HG02852 (cell line): ENCODE data around the gene LRRC14B.
"Not testable (repeated sequence)": the region's sequence is repeated elsewhere in the genome, so short reads cannot be mapped to it uniquely, and the experiment has no call there.

Experiments used
- ATAC-seq: cut with Tn5 transposase; IDR thresholded peaks from one replicate; pipeline ENCODE4 v1.9.1; 2021; ENCODE audit warnings: mild to moderate bottlenecking, moderate library complexity; ENCODE audit not compliant: unreplicated experiment

The LRRC14B gene

GRCh38 chr5:233426-233825 is 42.1 kb downstream of the LRRC14B start:
- not testable (repeated sequence) for ATAC-seq

DNA sequence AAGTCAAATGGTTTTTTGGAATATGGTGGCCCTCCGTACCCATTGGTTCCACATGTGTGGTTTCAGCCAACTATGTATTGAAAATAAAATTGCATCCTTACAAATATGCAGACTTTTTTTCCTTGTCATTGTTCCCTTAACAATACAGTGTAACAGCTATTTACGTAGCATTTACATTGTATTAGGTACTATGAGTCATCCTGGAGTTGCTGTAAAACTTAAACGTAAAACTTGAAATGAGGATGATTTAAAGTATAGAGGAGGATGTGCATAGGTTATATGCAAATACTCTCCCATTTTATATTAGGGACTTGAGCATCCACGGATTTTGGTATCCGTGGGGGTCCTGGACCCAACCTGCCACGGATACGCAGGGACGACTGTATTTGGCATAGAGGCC is 43.2 kb downstream of the LRRC14B start:
- ATAC-seq: no peak

GRCh38 chr5:235527-235926 is 44.2 kb downstream of the LRRC14B start:
- ATAC-seq: not testable (repeated sequence)

GRCh38 chr5:237931-238330 is 46.6 kb downstream of the LRRC14B start:
- ATAC-seq: not testable (repeated sequence)

GRCh38 chr5:240550-240949 is 49.3 kb downstream of the LRRC14B start:
- ATAC-seq: not testable (repeated sequence)

- ATAC-seq: not testable (repeated sequence)
These were observed 49.9 kb downstream of the LRRC14B start for GRCh38 chr5:241045-241669.

GRCh38 chr5:243683-244367 is 52.5 kb downstream of the LRRC14B start:
- ATAC-seq: not testable (repeated sequence)

- not testable (repeated sequence) for ATAC-seq
These were observed 54.4 kb downstream of the LRRC14B start for GRCh38 chr5:245717-246116.
